H1 (cell line): ENCODE data around the gene VIPR2. TPM values are rescaled to one million over a fixed set of nuclear protein-coding genes. Genes with fewer than 3 reads are reported as not detected.

Experiments used
- CTCF ChIA-PET: fragments of 300-600 bp; sonication (Branson Sonifier 250); formaldehyde crosslinking; loops from one replicate; lab custom pipeline; 2021; ENCODE audit not compliant: partially characterized antibody; lab: Charles Lee
- POLR2A ChIA-PET: fragments of 300-600 bp; sonication (Branson Sonifier 250); formaldehyde crosslinking; loops from one replicate; lab custom pipeline; 2021; ENCODE audit warnings: inconsistent platforms; ENCODE audit not compliant: partially characterized antibody; lab: Charles Lee
- DNase-seq, 2 experiments: peaks; one replicate each; pipeline versions ENCODE4 v3.0.0 to v3.0.0-alpha.2; 2010 to 2022; ENCODE audit warnings: low spot score in 2 of 2, low read depth in 1 of 2, mixed read lengths in 1 of 2
- FAIRE-seq: peaks from 2 replicates; lab custom pipeline; 2011; peaks lifted over from hg19 to GRCh38; lab: Jason Lieb, UNC
- H2AFZ ChIP-seq: 2 replicates; pipeline ENCODE4 v1.8.1; 2012; ENCODE audit warnings: low read length, inconsistent platforms
- H2AK5ac ChIP-seq: 2 replicates; pipeline ENCODE4 v1.6.1; 2013; ENCODE audit warnings: low read depth, low read length
- H2BK120ac ChIP-seq: replicated peaks from 2 replicates; pipeline ENCODE3; 2013; ENCODE audit warnings: low read depth, low read length, inconsistent platforms
- H2BK12ac ChIP-seq: 2 replicates; pipeline ENCODE4 v1.6.1; 2013; ENCODE audit warnings: low read depth, low read length
- H2BK15ac ChIP-seq: 2 replicates; pipeline ENCODE4 v1.6.1; 2013; ENCODE audit warnings: low read length
- H2BK20ac ChIP-seq: 2 replicates; pipeline ENCODE4 v1.6.1; 2013; ENCODE audit warnings: low read length
- H2BK5ac ChIP-seq: 2 replicates; pipeline ENCODE4 v1.6.1; 2013; ENCODE audit warnings: low read depth, low read length
- H3K14ac ChIP-seq: 2 replicates; pipeline ENCODE4 v1.6.1; 2013; ENCODE audit warnings: inconsistent platforms; ENCODE audit not compliant: insufficient read length
- H3K18ac ChIP-seq: 2 replicates; pipeline ENCODE4 v1.6.1; 2013; ENCODE audit warnings: low read length; ENCODE audit errors: extremely low read depth
- H3K23ac ChIP-seq: 2 replicates; pipeline ENCODE4 v1.6.1; 2013; ENCODE audit warnings: inconsistent platforms; ENCODE audit not compliant: insufficient read length
- H3K23me2 ChIP-seq: 2 replicates; pipeline ENCODE4 v1.6.1; 2013; ENCODE audit warnings: low read depth, low read length
- H3K27ac ChIP-seq: 2 replicates; pipeline ENCODE4 v1.6.1; 2011; ENCODE audit warnings: low read depth, low read length, inconsistent platforms
- H3K27me3 ChIP-seq, 4 experiments: replicated peaks in 1 of 4; 1 replicate in 1 of 4; 2 replicates in 3 of 4; pipeline versions ENCODE4 v1.6.1 to v1.8.1; 2011 to 2013; ENCODE audit warnings: low read length in 3 of 4, mild to moderate bottlenecking in 3 of 4, inconsistent platforms in 2 of 4, mixed read lengths in 2 of 4, moderate library complexity in 1 of 4; ENCODE audit not compliant: control insufficient read depth in 3 of 4, insufficient read depth in 3 of 4; ENCODE audit errors: extremely low read depth in 1 of 4
- H3K36me3 ChIP-seq, 4 experiments: 2 replicates each; pipeline versions ENCODE4 v1.6.1 to v1.8.1; 2011 to 2013; ENCODE audit warnings: mild to moderate bottlenecking in 4 of 4, low read length in 3 of 4, moderate library complexity in 2 of 4, control low read depth in 1 of 4, inconsistent platforms in 1 of 4; ENCODE audit not compliant: insufficient read depth in 4 of 4, control insufficient read depth in 2 of 4
- H3K4ac ChIP-seq: replicated peaks from 2 replicates; pipeline ENCODE3; 2013; ENCODE audit warnings: low read length, low read depth, mixed read lengths, inconsistent platforms; ENCODE audit not compliant: insufficient read length
- H3K4me1 ChIP-seq, 4 experiments: replicated peaks in 1 of 4; 1 replicate in 1 of 4; 2 replicates in 3 of 4; pipeline versions ENCODE4 v1.6.1 to v1.8.1; 2011 to 2013; ENCODE audit warnings: low read length in 3 of 4, inconsistent platforms in 2 of 4, mixed read lengths in 1 of 4; ENCODE audit not compliant: insufficient read depth in 4 of 4, control insufficient read depth in 3 of 4
- H3K4me2 ChIP-seq, 2 experiments: 2 replicates each; pipeline versions ENCODE4 v1.6.1 to v1.8.1; 2011 to 2013; ENCODE audit warnings: low read depth in 2 of 2, low read length in 2 of 2, control low read depth in 1 of 2, inconsistent platforms in 1 of 2, mild to moderate bottlenecking in 1 of 2; ENCODE audit not compliant: insufficient read depth in 1 of 2
- H3K4me3 ChIP-seq, 4 experiments: fragments of 200-600, 300-600 bp in 1 of 4; sonication (generic), shearing (Covaris generic), sonication (Bioruptor Twin) in 1 of 4; 2 replicates each; pipeline versions ENCODE4 v1.5.1 to v1.8.1; 2011 to 2016; ENCODE audit warnings: low read length in 4 of 4, low read depth in 3 of 4, control low read depth in 2 of 4, inconsistent platforms in 2 of 4, mild to moderate bottlenecking in 2 of 4, mixed read lengths in 1 of 4, moderate library complexity in 1 of 4; ENCODE audit not compliant: insufficient read depth in 2 of 4; ENCODE audit errors: extremely low read depth in 1 of 4
- H3K56ac ChIP-seq: replicated peaks from 2 replicates; pipeline ENCODE3; 2013; ENCODE audit warnings: low read depth, mild to moderate bottlenecking, mixed read lengths, low read length, inconsistent platforms; ENCODE audit not compliant: insufficient read length
- H3K79me1 ChIP-seq: 2 replicates; pipeline ENCODE4 v1.6.1; 2013; ENCODE audit warnings: low read depth, low read length, control low read depth
- H3K79me2 ChIP-seq, 2 experiments: 2 replicates each; pipeline versions ENCODE4 v1.6.1 to v1.8.1; 2012 to 2013; ENCODE audit warnings: low read length in 2 of 2, mild to moderate bottlenecking in 2 of 2, inconsistent platforms in 1 of 2; ENCODE audit not compliant: insufficient read depth in 2 of 2, control insufficient read depth in 1 of 2
- H3K9ac ChIP-seq, 4 experiments: replicated peaks in 1 of 4; 1 replicate in 1 of 4; 2 replicates in 3 of 4; pipeline versions ENCODE4 v1.6.1 to v1.8.1; 2011 to 2013; ENCODE audit warnings: low read depth in 3 of 4, low read length in 3 of 4, control low read depth in 2 of 4, mild to moderate bottlenecking in 2 of 4, moderate library complexity in 2 of 4, inconsistent platforms in 1 of 4; ENCODE audit errors: extremely low read depth in 1 of 4
- H3K9me3 ChIP-seq, 2 experiments: 2 replicates each; pipeline versions ENCODE4 v1.6.1 to v1.8.1; 2012 to 2013; ENCODE audit warnings: mild to moderate bottlenecking in 2 of 2, moderate library complexity in 2 of 2, control low read depth in 1 of 2, inconsistent platforms in 1 of 2, low read depth in 1 of 2, low read length in 1 of 2, mixed read lengths in 1 of 2; ENCODE audit not compliant: insufficient read depth in 2 of 2
- H4K20me1 ChIP-seq, 2 experiments: replicated peaks in 1 of 2; 2 replicates each; pipeline versions ENCODE3 to v1.8.1; 2011 to 2013; ENCODE audit warnings: inconsistent platforms in 2 of 2, low read length in 2 of 2, mild to moderate bottlenecking in 1 of 2; ENCODE audit not compliant: insufficient read depth in 2 of 2, control insufficient read depth in 1 of 2
- H4K5ac ChIP-seq: 2 replicates; pipeline ENCODE4 v1.6.1; 2013; ENCODE audit warnings: low read length, low read depth, mixed read lengths, inconsistent platforms; ENCODE audit not compliant: insufficient read length
- H4K8ac ChIP-seq: 2 replicates; pipeline ENCODE4 v1.8.0; 2013; ENCODE audit warnings: mild to moderate bottlenecking, moderate library complexity, low read length, inconsistent platforms; ENCODE audit not compliant: insufficient read depth; ENCODE audit errors: extremely low read depth
- H4K91ac ChIP-seq: replicated peaks from 2 replicates; pipeline ENCODE3; 2013; ENCODE audit warnings: low read length, mixed read lengths, inconsistent platforms; ENCODE audit not compliant: insufficient read length
- CREB1 ChIP-seq: IDR thresholded peaks from 2 replicates; pipeline ENCODE4 v1.6.1; 2012; ENCODE audit warnings: inconsistent platforms
- HDAC2 ChIP-seq, 2 experiments: fragments of 300-600 bp in 1 of 2; sonication (generic) in 1 of 2; IDR thresholded peaks; 2 replicates each; pipeline ENCODE4 v1.6.1; 2011 to 2012; ENCODE audit warnings: low read depth in 2 of 2, low read length in 2 of 2, mild to moderate bottlenecking in 2 of 2, moderate library complexity in 2 of 2, borderline replicate concordance in 1 of 2, inconsistent platforms in 1 of 2
- HDAC6 ChIP-seq: IDR thresholded peaks from one replicate; pipeline ENCODE4 v1.7.1; 2012; ENCODE audit warnings: low read depth, mild to moderate bottlenecking, inconsistent platforms, low read length, moderate library complexity
- MAFK ChIP-seq: IDR thresholded peaks from 2 replicates; pipeline ENCODE4 v1.6.1; 2012; ENCODE audit warnings: low read depth, mild to moderate bottlenecking, improper control_type of control experiment, low read length
- WGBS, 2 experiments: shearing (Covaris generic) in 1 of 2; methylation state at CpG; one replicate each; pipeline versions ENCODE4 v1.1.6 to v1.1.7; 2013 to 2015; ENCODE audit warnings: low lambda C conversion rate in 2 of 2, mixed read lengths in 2 of 2, inconsistent platforms in 1 of 2, low coverage in 1 of 2, missing lambda C conversion rate in 1 of 2; ENCODE audit not compliant: insufficient replicate concordance in 2 of 2, insufficient coverage in 1 of 2, insufficient read length in 1 of 2; ENCODE audit errors: extremely low coverage in 1 of 2, missing lambda C conversion rate in 1 of 2; 5-methylcytosine and 5-hydroxymethylcytosine counted together
- polyA plus RNA-seq, 7 experiments: library from polyadenylated mRNA; depleted of rRNA in 3 of 7; stranded (reverse) in 5 of 7; unstranded in 2 of 7; fragments of >200 nt in 5 of 7; fragments of 200-250 nt in 2 of 7; gene quantifications; 1 replicate in 5 of 7; 2 replicates in 1 of 7; 4 replicates in 1 of 7; pipeline versions ENCODE4 v1.2.1 to v1.2.3, GENCODE V29; 2011 to 2013; ENCODE audit warnings: missing spikeins in 2 of 7, mixed read lengths in 2 of 7
- total RNA-seq: library from RNA; stranded (reverse); fragmentation: NEBNext Ultra II Directional; extraction: Animal tissue kit (Norgen Biotek cat#: 25700); gene quantifications from 2 replicates; pipeline ENCODE4 v1.2.1, GENCODE V29; 2021

The VIPR2 gene
- total and polyA plus RNA-seq, 2 of the 8 experiments (the other 6 are each of a cell fraction or from before 2014, with no cell fraction given), result 2.4 to 6.3 TPM

DNA sequence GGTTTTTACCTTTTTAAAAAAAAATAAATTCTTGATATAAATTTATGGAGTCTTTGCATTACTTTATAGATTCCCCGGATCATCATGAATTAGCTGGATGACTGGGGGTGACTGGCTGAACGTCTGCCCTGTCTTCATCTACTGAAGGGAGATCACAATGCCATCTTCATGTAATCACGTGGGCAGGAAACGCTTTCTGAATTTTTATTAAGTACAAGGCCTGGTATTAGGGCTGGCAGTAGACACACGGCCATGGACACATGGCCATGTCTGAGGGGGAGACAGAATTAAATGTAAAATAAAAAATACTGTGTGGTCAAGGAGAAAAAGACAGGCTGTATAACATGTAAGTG lies 111.2 kb downstream of the VIPR2 start:
- Histone ChIP-seq H2BK15ac (no peak overlapping the region), H3K79me1 (no peaks in the 10 kb centered on the region), H3K4ac (no peak overlapping the region), H3K4me1 (peaks cover 0 to 16% (median 10%) of the 10 kb centered on the region in 4 experiments; a peak in 5 of 7 replicates), H4K20me1 (no peaks in the 10 kb centered on the region), H2AFZ (no peak overlapping the region), H3K27ac (no peak overlapping the region), H3K79me2 (no peaks in the 10 kb centered on the region), H3K23me2 (peaks cover 11% of the 10 kb centered on the region; the same call in 1 of the 2 replicates), H3K4me2 (no peak overlapping the region), H2BK12ac (no peak overlapping the region), H2AK5ac (no peak overlapping the region), H2BK20ac (no peak overlapping the region), H4K91ac (no peak overlapping the region), H2BK5ac (no peak overlapping the region), H3K4me3 (no peak overlapping the region), H3K9ac (no peak overlapping the region), H3K14ac (no peak overlapping the region), H3K23ac (no peak overlapping the region), H3K9me3 (no peaks in the 10 kb centered on the region), H3K18ac (no peak overlapping the region), H4K8ac (no peak overlapping the region), H2BK120ac (no peak overlapping the region), H3K36me3 (no peaks in the 10 kb centered on the region; a peak in 1 of 8 replicates), H3K56ac (no peak overlapping the region), H3K27me3 (peaks cover 0 to 3% (median 2%) of the 10 kb centered on the region in 4 experiments; a peak in 3 of 7 replicates), H4K5ac (no peak overlapping the region)
- CTCF ChIA-PET, result interaction anchor here (0.7 to 1.2 kb wide), 2 partner anchors 57 to 573 kb away, joined by 3 to 5 read pairs; no protein-coding TSS in a partner anchor
- TF ChIP-seq MAFK (no peak), HDAC6 (no peak), HDAC2 (IDR thresholded peaks at IDR 0.05; ENCODE audit: borderline replicate concordance in 1 of 2, low read depth in 2 of 2, low read length in 2 of 2) (no peak), CREB1 (no peak)
- DNase-seq (peak in 1 of 2 experiments; percentile 8), FAIRE-seq (no peak)
- WGBS, 2 experiments, result 88% methylated on average over 5 of the region's 5 CpGs; no CpG with 5 or more reads in 1 of the 2 experiments
- POLR2A ChIA-PET, result no interaction called here
